ENCODE data around the gene GRHPR.
"Not testable (repeated sequence)": the region's sequence is repeated elsewhere in the genome, so short reads cannot be mapped to it uniquely, and the experiment has no call there.

GRHPR gene

DNA sequence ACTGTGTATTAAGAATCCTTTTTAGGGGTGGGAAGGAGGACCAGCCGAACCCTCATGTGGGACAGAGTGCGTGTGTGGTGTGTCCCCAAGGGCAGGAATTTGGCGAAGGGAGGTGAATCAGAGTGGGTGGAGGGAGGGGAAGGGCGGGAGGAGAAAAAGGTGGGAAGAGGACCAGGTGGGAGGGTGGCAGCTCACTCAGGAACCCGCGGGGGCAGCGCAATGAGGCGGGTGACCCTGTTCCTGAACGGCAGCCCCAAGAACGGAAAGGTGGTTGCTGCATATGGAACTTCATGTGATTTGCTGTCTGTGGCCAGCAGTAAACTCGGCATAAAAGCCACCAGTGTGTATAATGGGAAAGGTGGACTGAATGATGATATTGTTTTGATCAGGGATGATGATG is 54.4 kb downstream of the GRHPR start (continued):
- TF ChIP-seq, protein P1, sequence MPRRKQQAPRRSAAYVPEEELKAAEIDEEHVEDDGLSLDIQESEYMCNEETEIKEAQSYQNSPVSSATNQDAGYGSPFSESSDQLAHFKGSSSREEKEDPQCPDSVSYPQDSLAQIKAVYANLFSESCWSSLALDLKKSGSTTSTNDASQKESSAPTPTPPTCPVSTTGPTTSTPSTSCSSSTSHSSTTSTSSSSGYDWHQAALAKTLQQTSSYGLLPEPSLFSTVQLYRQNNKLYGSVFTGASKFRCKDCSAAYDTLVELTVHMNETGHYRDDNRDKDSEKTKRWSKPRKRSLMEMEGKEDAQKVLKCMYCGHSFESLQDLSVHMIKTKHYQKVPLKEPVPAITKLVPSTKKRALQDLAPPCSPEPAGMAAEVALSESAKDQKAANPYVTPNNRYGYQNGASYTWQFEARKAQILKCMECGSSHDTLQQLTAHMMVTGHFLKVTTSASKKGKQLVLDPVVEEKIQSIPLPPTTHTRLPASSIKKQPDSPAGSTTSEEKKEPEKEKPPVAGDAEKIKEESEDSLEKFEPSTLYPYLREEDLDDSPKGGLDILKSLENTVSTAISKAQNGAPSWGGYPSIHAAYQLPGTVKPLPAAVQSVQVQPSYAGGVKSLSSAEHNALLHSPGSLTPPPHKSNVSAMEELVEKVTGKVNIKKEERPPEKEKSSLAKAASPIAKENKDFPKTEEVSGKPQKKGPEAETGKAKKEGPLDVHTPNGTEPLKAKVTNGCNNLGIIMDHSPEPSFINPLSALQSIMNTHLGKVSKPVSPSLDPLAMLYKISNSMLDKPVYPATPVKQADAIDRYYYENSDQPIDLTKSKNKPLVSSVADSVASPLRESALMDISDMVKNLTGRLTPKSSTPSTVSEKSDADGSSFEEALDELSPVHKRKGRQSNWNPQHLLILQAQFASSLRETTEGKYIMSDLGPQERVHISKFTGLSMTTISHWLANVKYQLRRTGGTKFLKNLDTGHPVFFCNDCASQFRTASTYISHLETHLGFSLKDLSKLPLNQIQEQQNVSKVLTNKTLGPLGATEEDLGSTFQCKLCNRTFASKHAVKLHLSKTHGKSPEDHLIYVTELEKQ (tag by site-specific recombination; IDR thresholded peaks at IDR 0.05; ENCODE audit: borderline replicate concordance) = no peak
- TF ChIP-seq ZNF433 (tag by site-specific recombination; IDR thresholded peaks at IDR 0.05; ENCODE audit: low read depth) = no peak
- TF ChIP-seq OSR2 (tag by site-specific recombination; IDR thresholded peaks at IDR 0.05) = no peak
- no peak for TF ChIP-seq ZFP3 (tag by site-specific recombination; IDR thresholded peaks at IDR 0.05; ENCODE audit: low read depth)
- no peak for TF ChIP-seq SCRT1 (tag by site-specific recombination; IDR thresholded peaks at IDR 0.05; ENCODE audit: borderline replicate concordance)

DNA sequence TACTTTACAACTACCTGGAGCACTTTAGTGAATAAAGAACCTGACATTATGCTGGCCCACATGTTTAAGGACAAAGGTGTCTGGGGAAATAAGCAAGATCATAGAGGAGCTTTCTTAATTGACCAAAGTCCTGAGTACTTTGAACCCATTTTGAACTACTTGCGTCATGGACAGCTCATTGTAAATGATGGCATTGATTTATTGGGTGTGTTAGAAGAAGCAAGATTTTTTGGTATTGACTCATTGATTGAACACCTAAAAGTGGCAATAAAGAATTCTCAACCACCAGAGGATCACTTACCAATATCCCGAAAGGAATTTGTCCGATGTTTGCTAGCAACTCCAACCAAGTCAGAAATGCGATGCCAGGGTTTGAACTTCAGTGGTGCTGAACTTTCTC is 54.9 kb downstream of the GRHPR start:
- H3K36me3 ChIP-seq (ENCODE audit: control insufficient read depth in 2 of 2, insufficient read depth in 1 of 2, low read length in 2 of 2); H3K4me1 ChIP-seq (ENCODE audit: control insufficient read depth, insufficient read depth, low read length); POLR2A ChIA-PET; H3K4me3 ChIP-seq (ENCODE audit: low read depth, low read length); H3K27ac ChIP-seq (ENCODE audit: extremely low read depth, low read depth, low read length); H3K9me3 ChIP-seq (ENCODE audit: control insufficient read depth, insufficient read depth, low read depth, low read length): not testable (repeated sequence)
- CTCF ChIA-PET = interaction anchor here (0.6 kb wide), 1 partner anchor 362 kb away, joined by 3 read pairs; no protein-coding TSS in a partner anchor

DNA sequence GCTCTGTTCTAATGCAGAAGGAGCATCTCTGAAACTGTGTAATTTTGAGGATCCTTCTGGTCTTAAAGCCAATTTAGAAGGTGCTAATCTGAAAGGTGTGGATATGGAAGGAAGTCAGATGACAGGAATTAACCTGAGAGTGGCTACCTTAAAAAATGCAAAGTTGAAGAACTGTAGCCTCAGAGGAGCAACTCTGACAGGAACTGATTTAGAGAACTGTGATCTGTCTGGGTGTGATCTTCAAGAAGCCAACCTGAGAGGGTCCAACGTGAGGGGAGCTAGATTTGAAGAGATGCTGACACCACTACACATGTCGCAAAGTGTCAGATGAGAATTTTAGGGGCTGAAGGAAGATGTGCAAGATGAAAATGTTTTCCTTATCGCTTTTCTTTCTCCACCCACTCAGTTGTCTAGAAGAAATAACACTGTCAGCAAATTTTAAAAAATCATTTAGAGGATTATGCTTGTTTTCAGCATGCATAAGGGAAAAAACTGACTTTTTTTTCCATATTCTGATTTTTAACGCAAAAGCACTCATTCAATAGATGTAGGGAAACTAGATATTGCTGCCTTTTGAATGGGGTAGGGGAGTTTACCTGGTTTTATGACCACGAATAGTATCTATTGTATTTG is 55.6 kb downstream of the GRHPR start:
- POLR2A ChIA-PET; H3K27ac ChIP-seq (ENCODE audit: extremely low read depth, low read depth, low read length); H3K9me3 ChIP-seq (ENCODE audit: control insufficient read depth, insufficient read depth, low read depth, low read length); H3K4me1 ChIP-seq (ENCODE audit: control insufficient read depth, insufficient read depth, low read length); H3K4me3 ChIP-seq (ENCODE audit: low read depth, low read length); H3K36me3 ChIP-seq (ENCODE audit: control insufficient read depth in 2 of 2, insufficient read depth in 1 of 2, low read length in 2 of 2): not testable (repeated sequence)
- CTCF ChIA-PET = interaction anchor here (0.8 to 0.9 kb wide), 2 partner anchors 203 to 427 kb away, joined by 3 read pairs; no protein-coding TSS in a partner anchor

DNA sequence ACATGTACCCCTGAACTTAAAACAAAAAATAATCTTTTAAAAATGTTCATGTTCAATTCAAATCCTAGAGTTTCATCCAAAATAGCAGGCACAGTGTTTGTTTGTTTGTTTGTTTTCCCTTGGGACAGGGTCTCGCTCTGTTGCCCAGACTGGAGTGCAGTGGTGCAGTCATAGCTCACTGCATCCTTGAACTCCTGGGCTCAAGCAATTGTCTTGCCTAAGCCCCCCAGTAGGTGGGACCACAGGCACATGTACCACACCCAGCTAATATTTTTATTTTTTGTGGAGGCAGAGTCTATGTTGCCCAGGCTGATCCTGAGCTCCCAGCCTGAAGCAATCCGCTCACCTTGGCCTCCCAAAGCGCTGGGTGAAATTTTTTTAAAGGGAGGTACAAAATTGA is 58.3 kb downstream of the GRHPR start:
- ChIA-PET POLR2A (interaction anchor here (0.9 to 1.7 kb wide), 2 partner anchors 15 to 58 kb away, joined by 3 to 12 read pairs; partner anchors contain the start of genes GRHPR and ZBTB5), CTCF (interaction anchor here (0.6 to 1.8 kb wide), 15 partner anchors 10 to 1191 kb away, joined by 3 to 8 read pairs (median 4); partner anchors contain the start of gene EXOSC3)
- no peaks in the 10 kb centered on the region for H3K9me3 ChIP-seq (ENCODE audit: control insufficient read depth, insufficient read depth, low read depth, low read length)
- no peaks in the 10 kb centered on the region for H3K36me3 ChIP-seq (ENCODE audit: control insufficient read depth in 2 of 2, insufficient read depth in 1 of 2, low read length in 2 of 2)
- no peaks in the 10 kb centered on the region for H3K4me1 ChIP-seq (ENCODE audit: control insufficient read depth, insufficient read depth, low read length)
- H3K27ac ChIP-seq (ENCODE audit: extremely low read depth, low read depth, low read length) = no peak overlapping the region
- no peak overlapping the region for H3K4me3 ChIP-seq (ENCODE audit: low read depth, low read length)
- TF ChIP-seq ZNF174 (tag by site-specific recombination; IDR thresholded peaks at IDR 0.05) = no peak
- no peak for TF ChIP-seq ZNF354C (tag by site-specific recombination; IDR thresholded peaks at IDR 0.05; ENCODE audit: borderline replicate concordance, low read depth)
- TF ChIP-seq PRDM1 (tag by site-specific recombination; IDR thresholded peaks at IDR 0.05) = no peak
- no peak for TF ChIP-seq SP7 (tag by site-specific recombination; IDR thresholded peaks at IDR 0.05)
- no peak for TF ChIP-seq KLF7 (tag by site-specific recombination; IDR thresholded peaks at IDR 0.05; ENCODE audit: borderline replicate concordance)
- no peak for TF ChIP-seq GLIS2 (tag by site-specific recombination; IDR thresholded peaks at IDR 0.05)
- TF ChIP-seq ZNF561 (tag by site-specific recombination; IDR thresholded peaks at IDR 0.05; ENCODE audit: borderline replicate concordance) = no peak
- no peak for TF ChIP-seq MEIS1 (CRISPR knock-in tag; IDR thresholded peaks at IDR 0.05; ENCODE audit: borderline replicate concordance)
- TF ChIP-seq, protein P2, sequence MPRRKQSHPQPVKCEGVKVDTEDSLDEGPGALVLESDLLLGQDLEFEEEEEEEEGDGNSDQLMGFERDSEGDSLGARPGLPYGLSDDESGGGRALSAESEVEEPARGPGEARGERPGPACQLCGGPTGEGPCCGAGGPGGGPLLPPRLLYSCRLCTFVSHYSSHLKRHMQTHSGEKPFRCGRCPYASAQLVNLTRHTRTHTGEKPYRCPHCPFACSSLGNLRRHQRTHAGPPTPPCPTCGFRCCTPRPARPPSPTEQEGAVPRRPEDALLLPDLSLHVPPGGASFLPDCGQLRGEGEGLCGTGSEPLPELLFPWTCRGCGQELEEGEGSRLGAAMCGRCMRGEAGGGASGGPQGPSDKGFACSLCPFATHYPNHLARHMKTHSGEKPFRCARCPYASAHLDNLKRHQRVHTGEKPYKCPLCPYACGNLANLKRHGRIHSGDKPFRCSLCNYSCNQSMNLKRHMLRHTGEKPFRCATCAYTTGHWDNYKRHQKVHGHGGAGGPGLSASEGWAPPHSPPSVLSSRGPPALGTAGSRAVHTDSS (tag by site-specific recombination; IDR thresholded peaks at IDR 0.05) = no peak
- no peak for TF ChIP-seq ZNF677 (tag by site-specific recombination; IDR thresholded peaks at IDR 0.05)
- no peak for TF ChIP-seq ZNF350 (tag by site-specific recombination; IDR thresholded peaks at IDR 0.05)
- TF ChIP-seq, protein P3, sequence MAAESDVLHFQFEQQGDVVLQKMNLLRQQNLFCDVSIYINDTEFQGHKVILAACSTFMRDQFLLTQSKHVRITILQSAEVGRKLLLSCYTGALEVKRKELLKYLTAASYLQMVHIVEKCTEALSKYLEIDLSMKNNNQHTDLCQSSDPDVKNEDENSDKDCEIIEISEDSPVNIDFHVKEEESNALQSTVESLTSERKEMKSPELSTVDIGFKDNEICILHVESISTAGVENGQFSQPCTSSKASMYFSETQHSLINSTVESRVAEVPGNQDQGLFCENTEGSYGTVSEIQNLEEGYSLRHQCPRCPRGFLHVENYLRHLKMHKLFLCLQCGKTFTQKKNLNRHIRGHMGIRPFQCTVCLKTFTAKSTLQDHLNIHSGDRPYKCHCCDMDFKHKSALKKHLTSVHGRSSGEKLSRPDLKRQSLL (tag by site-specific recombination; IDR thresholded peaks at IDR 0.05) = no peak
- TF ChIP-seq, protein P4, sequence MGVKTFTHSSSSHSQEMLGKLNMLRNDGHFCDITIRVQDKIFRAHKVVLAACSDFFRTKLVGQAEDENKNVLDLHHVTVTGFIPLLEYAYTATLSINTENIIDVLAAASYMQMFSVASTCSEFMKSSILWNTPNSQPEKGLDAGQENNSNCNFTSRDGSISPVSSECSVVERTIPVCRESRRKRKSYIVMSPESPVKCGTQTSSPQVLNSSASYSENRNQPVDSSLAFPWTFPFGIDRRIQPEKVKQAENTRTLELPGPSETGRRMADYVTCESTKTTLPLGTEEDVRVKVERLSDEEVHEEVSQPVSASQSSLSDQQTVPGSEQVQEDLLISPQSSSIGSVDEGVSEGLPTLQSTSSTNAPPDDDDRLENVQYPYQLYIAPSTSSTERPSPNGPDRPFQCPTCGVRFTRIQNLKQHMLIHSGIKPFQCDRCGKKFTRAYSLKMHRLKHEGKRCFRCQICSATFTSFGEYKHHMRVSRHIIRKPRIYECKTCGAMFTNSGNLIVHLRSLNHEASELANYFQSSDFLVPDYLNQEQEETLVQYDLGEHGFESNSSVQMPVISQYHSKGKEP (tag by site-specific recombination; IDR thresholded peaks at IDR 0.05) = no peak
- TF ChIP-seq, protein P5, sequence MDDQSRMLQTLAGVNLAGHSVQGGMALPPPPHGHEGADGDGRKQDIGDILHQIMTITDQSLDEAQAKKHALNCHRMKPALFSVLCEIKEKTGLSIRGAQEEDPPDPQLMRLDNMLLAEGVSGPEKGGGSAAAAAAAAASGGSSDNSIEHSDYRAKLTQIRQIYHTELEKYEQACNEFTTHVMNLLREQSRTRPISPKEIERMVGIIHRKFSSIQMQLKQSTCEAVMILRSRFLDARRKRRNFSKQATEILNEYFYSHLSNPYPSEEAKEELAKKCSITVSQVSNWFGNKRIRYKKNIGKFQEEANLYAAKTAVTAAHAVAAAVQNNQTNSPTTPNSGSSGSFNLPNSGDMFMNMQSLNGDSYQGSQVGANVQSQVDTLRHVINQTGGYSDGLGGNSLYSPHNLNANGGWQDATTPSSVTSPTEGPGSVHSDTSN (CRISPR knock-in tag; IDR thresholded peaks at IDR 0.05) = no peak
- no peak for TF ChIP-seq OVOL3 (tag by site-specific recombination; IDR thresholded peaks at IDR 0.05)
